Breast epithelium (tissue), 3 donors: ENCODE results near the gene OVOL1.

Source experiments
- POLR2AphosphoS5 ChIP-seq, 3 donors: sonication (generic); formaldehyde crosslinking; IDR thresholded peaks; one replicate each; pipeline ENCODE4 v1.6.1; 2017; ENCODE audit warnings: antibody characterized with exemption in 3 of 3
- TF ChIP-seq, protein P1 (sequence below), 3 donors: fragments of 450-650 bp; IDR thresholded peaks; one replicate each; pipeline ENCODE4 v1.5.1; 2016 to 2017; ENCODE audit warnings: antibody characterized with exemption in 3 of 3, mild to moderate bottlenecking in 3 of 3, moderate library complexity in 3 of 3

DNA sequence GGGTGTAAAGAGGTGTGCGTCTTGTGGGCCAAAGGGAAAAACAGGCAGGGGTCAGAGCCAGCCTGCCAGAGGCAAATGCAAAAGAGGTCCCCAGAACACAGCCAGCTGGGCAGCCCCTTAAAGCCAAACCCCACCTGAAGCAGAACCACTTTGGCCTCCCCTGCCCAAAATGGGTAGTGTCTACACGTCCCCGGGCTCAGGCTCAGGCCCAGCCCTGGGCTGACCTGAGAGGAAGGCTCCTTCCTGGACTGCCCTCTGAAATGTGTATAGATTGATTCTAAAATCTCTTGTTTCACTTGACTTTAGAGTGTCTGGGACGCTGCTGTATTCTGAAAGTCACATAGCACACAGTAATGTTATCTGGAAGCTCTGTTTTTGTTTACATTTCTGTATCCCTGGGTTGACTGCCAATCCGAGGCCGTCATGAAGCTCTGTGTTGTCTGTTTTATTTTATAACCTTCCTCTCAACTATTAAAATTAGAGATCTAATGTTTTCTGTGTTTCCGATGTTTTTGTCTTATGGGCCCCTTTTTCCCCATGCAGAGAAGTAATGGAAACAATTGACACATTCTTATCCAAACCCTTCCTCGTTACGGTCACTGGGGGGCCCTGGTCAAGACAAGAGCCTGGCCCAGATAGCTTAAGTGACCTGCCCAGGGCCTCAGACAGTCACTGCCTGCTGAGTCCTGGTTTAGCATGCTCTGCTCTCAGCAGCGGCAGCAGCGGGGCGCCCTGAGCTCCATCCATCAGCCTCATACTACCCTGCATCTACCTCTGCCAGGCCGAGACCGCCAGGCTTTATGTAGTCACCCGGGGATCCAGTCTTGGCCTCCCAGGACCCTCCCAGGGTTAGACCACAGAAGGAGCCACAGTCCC lies 10.1 kb downstream of the OVOL1 start:
- TF ChIP-seq, protein P1, sequence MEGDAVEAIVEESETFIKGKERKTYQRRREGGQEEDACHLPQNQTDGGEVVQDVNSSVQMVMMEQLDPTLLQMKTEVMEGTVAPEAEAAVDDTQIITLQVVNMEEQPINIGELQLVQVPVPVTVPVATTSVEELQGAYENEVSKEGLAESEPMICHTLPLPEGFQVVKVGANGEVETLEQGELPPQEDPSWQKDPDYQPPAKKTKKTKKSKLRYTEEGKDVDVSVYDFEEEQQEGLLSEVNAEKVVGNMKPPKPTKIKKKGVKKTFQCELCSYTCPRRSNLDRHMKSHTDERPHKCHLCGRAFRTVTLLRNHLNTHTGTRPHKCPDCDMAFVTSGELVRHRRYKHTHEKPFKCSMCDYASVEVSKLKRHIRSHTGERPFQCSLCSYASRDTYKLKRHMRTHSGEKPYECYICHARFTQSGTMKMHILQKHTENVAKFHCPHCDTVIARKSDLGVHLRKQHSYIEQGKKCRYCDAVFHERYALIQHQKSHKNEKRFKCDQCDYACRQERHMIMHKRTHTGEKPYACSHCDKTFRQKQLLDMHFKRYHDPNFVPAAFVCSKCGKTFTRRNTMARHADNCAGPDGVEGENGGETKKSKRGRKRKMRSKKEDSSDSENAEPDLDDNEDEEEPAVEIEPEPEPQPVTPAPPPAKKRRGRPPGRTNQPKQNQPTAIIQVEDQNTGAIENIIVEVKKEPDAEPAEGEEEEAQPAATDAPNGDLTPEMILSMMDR (IDR thresholded peaks at IDR 0.05), result no peak
- TF ChIP-seq POLR2AphosphoS5 (IDR thresholded peaks at IDR 0.05), result no peak
